Measurements from ENCODE around the gene FCN2.

- TF ChIP-seq CTCF (IDR thresholded peaks at IDR 0.05) = no peak
- TF ChIP-seq ZFX (IDR thresholded peaks at IDR 0.05; ENCODE audit: borderline replicate concordance) = no peak
These were observed 38.7 kb downstream of the FCN2 start for GRCh38 chr9:134919303-134919702.
